GM10266 (cell line): ENCODE results near the gene GPR137.

Source experiments
- DNase-seq: peaks from one replicate; pipeline ENCODE4 v3.0.0; 2012; ENCODE audit errors: extremely low spot score
- TF ChIP-seq, protein P1 (sequence below): IDR thresholded peaks from 2 replicates; pipeline ENCODE4 v1.5.1; 2012; ENCODE audit warnings: mild to moderate bottlenecking, low read depth; ENCODE audit not compliant: control insufficient read depth, insufficient read depth; ENCODE audit errors: missing control alignments

The GPR137 gene

DNA sequence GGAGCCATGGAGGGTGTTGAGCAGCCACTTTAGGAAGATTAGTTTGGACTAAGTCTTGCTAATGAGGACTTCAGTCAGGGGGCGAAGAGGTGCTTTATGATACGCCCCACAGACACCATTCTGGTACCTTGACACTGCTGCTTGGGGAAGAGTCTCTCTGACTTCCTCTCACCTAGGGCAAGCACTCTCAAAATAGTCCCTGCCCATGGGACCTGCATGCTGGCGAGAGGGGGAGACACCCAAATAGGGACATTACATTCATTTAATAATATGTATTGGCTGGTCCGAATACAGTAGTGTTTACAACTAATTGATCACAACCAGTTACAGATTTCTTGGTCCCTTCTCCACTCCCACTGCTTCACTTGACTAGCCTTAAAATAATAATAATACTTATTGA is 10.1 kb downstream of the GPR137 start:
- TF ChIP-seq, protein P1, sequence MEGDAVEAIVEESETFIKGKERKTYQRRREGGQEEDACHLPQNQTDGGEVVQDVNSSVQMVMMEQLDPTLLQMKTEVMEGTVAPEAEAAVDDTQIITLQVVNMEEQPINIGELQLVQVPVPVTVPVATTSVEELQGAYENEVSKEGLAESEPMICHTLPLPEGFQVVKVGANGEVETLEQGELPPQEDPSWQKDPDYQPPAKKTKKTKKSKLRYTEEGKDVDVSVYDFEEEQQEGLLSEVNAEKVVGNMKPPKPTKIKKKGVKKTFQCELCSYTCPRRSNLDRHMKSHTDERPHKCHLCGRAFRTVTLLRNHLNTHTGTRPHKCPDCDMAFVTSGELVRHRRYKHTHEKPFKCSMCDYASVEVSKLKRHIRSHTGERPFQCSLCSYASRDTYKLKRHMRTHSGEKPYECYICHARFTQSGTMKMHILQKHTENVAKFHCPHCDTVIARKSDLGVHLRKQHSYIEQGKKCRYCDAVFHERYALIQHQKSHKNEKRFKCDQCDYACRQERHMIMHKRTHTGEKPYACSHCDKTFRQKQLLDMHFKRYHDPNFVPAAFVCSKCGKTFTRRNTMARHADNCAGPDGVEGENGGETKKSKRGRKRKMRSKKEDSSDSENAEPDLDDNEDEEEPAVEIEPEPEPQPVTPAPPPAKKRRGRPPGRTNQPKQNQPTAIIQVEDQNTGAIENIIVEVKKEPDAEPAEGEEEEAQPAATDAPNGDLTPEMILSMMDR: no peak
- DNase-seq: no peak

DNA sequence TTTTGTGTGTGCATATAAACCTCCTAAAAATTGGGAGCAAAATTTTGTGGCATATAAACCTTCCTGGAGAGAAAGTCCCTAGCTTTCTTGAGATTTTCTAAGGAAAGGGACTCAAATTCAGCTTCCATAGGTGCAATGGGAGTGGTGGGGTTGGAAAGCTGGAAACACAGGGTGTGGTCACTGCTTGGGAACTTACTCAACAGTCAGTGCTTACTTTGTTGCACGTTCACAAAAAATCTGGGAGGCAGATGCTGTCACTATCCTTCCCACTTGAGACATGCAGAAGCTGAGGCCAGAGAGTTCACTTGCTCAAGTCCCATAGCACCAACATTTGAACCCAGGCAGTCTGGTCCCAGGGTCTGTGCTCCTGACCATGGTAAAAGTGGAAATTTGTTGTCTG is 10.6 kb downstream of the GPR137 start:
- TF ChIP-seq, protein P1: no peak
- no peak for DNase-seq

GRCh38 chr11:64296830-64297698 is 11.4 kb downstream of the GPR137 start:
- TF ChIP-seq, protein P1: no peak
- no peak for DNase-seq

DNA sequence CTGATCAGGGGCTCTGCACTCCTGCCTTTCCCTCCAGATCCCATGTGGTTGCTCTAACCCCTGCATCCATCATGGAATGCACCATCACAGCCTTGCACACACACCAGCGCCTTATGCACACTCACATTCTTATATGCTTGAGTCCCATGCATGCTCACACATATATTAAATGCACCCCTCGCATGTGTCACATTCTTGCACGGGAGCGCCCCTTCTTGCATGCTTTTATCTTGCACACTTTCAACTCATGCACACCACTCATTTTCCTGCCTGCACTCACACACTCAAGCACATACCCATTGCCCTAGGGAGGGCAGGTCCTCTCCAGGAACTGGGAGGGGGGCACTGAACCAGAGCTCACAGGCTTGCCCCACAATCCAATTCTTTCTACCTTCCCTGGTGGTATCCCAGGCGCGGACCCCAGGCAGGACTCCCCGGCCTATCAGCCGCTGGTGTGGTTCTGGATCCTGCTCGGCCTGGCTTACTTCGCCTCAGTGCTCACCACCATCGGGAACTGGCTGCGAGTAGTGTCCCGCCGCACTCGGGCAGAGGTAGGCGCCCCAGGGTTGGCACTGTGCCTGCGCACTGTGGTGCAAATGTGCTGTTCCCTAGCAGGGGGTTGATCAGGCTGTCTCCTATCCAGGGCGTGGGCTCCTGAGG is 12.2 kb downstream of the GPR137 start:
- no peak for DNase-seq
- TF ChIP-seq, protein P1: no peak

GRCh38 chr11:64298966-64299846 is 13.6 kb downstream of the GPR137 start:
- no peak for DNase-seq
- TF ChIP-seq, protein P1: no peak

- TF ChIP-seq, protein P1: no peak
- no peak for DNase-seq
These were observed 14.4 kb downstream of the GPR137 start, which contains the start of gene CATSPERZ for GRCh38 chr11:64299847-64300648. TSS of gene CATSPERZ (plus strand) at chr11:64300358. CDS start at chr11:64300411, 53 bp downstream.
